Inflammatory macrophage treated with lipopolysaccharide for 4 hours (primary cell): ENCODE results near the gene HIGD1A.

Source experiments
- DNase-seq: peaks from one replicate; pipeline ENCODE4 v3.0.0-alpha.2; 2020

Gene HIGD1A

GRCh38 chr3:42804106-42804830 is at the start of gene HIGD1A:
HIGD1A (minus strand) TSS chr3:42804490; CDS start chr3:42794253, 10,237 bp downstream.
- DNase-seq = peak; percentile 97

DNA sequence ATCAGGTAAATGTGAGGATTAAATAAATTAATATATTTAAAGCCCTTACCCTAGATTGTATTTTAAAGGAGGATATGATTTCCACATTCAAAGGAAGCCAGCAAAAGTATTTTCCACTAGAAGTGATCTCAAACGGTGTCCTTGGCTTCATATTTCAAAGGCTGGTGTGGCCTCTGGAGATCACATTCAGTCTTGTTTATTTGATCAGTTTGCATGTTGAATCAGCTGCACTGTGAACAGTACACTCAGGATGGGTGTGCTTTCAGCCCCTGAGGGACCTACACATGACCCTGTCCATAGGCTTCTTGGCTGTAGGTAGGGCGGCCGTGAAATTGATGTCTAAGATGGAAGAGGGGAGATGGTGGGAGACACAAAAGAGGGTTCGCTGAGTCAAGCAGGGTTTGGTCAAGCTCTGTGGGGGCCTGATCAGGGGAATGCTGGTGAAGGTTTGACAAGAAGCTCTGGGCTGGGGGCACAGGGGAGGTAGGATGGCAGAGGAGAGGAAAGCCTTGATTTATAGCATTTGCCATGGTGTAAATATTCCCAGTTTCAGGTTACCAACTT is 49.5 kb upstream of the HIGD1A start:
- no peak for DNase-seq

- no peak for DNase-seq
These were observed 48.8 kb upstream of the HIGD1A start for GRCh38 chr3:42853056-42853455.

DNA sequence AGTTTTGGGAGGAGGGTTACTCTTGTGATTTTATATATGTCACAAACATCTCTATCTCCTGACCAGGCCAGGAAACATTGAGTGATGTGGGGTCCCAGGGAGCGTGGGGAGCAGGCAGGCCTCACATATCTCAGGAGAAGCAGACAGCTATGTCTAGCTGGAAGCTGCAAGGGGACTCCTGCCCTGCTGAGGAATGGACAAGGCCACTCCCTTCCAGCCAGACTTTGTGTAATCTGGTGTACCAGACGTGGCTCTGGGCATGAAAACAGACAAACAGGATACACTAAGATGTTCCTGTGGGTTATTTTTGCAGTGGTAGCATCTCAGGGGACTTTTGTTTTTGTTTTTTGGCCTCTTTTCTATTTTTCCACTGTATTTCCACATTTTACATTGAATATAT is 48.2 kb upstream of the HIGD1A start:
- no peak for DNase-seq

GRCh38 chr3:42851228-42851834 is 47.0 kb upstream of the HIGD1A start:
- DNase-seq = no peak

DNA sequence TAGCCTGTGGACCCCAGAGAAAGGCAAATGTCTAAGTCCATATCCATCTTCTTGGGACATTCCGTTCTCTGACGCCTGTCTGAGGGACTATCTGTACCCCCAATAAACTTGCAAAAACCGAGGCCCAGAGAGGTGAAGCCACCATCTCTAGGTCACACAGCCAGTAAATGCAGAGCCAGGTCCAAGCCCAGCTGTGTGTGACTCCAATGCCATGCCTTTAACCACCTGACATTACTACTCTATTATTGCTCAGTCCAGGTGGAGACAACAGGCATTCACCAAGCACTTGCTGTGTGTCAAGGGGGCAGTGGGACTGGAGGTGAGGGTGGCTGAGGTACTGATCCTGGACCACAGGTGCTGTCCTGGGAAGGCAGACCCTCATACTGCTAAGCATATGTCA is 46.0 kb upstream of the HIGD1A start:
- no peak for DNase-seq

DNA sequence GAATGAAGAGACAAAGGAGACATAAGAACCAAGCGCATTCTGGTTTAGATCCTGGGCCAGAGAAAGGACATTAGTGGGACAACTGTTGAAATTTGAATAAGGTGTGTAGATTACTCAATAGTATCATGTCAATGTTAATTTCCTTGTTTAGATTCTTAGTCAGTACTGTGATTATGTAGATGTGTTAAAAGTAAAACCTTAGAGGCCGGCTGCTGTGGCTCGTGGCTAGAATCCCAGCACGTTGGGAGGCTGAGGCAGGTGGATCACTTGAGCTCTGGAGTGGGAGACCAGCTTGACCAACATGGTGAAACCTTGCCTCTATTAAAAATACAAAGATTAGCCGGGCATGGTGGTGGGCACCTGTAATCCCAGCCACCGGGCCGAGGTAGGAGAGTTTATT is 44.7 kb upstream of the HIGD1A start:
- no peak for DNase-seq

GRCh38 chr3:42847731-42848130 is 43.4 kb upstream of the HIGD1A start:
- no peak for DNase-seq

GRCh38 chr3:42846685-42847522 is 42.6 kb upstream of the HIGD1A start:
- DNase-seq = peak; percentile 66

- no peak for DNase-seq
These were observed 40.5 kb upstream of the HIGD1A start for GRCh38 chr3:42844815-42845214.

- DNase-seq = no peak
These were observed 40.1 kb upstream of the HIGD1A start for GRCh38 chr3:42844412-42844713.

- DNase-seq = no peak
These were observed 39.6 kb upstream of the HIGD1A start for GRCh38 chr3:42843713-42844411.

DNA sequence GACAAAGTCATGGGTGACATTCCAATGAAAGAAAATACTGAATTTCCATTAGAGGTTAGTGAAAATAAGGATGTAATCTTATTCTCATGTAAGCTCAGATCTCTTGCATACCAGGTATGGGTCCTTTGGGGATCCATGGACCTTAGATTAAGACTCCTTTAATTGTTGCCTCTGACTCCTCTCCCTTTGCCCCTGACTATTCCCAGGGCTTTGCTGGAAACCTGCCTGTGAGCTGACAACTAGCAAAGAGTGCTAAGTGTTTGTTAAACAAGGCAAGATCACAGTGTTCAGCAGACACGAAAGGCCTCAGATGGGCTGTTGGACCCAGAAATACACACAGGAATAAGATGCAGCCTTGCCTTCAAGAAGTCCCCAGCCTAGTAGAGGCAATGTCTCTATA is 37.0 kb upstream of the HIGD1A start:
- DNase-seq = no peak

GRCh38 chr3:42839616-42840015 is 35.3 kb upstream of the HIGD1A start:
- DNase-seq = peak; percentile 58

DNA sequence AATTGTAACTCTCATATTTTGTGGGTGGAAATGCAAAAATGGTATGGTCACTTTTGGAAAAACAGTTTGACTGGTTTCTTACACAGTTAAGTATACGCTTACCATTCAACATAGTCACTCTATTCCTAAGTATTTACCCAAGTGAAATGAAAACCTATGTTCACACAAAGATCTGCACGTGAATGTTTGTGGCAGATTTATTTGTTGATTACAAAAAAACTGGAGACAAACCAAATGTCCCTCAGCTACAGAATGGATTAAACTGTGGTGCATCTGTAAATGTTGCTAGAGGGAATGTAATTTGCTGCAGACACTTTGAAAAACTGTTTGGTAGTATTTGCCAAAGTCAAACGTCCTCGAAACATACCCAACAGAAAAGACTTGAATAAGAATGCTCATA is 34.3 kb upstream of the HIGD1A start:
- DNase-seq = no peak

DNA sequence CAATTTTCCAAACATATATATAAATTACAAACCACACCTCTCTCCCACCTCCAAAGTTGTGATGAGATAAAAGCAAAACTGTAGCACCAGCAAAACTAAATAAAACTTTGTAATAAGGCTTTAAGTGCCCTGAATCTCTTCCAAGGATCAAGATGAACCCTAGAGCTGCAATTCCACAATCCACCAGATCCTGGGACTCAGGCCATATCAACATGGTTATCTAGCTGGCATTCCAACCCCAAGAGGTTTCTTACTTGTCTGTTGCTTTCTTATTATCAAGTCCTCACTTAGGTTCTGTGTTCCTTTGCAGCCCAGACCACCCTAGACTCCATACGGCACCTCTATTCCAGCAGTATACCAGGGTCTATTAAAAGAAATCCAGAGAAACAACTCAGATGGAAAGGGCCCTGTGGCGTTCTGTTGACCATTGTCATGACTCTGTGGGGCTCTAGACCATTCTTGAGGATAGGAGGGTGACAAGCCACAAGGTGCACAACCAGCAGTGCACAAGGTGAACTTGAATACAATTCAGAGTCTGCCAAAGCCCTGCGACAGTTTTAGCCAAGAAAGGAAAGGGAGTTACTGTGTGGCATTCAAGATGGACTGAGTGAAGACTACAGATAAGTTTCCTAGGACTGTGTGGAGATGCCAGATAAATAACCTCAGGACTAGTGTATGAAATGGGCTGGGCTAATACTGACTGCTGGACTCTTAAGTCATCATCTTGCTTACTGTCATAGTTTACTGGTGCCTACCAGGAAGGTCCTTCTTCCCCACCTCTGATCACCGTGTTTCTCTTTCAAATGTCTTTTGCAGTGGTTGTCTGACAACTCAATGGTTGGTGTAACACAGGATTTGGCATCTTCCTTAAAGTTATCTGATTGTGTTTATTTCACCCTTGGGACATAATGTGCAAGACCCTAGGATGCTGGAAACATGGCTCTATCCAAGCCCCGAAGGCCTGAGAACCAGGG is 32.1 kb upstream of the HIGD1A start:
- DNase-seq = no peak

GRCh38 chr3:42831321-42831713 is 27.0 kb upstream of the HIGD1A start:
- peak; percentile 79 for DNase-seq

DNA sequence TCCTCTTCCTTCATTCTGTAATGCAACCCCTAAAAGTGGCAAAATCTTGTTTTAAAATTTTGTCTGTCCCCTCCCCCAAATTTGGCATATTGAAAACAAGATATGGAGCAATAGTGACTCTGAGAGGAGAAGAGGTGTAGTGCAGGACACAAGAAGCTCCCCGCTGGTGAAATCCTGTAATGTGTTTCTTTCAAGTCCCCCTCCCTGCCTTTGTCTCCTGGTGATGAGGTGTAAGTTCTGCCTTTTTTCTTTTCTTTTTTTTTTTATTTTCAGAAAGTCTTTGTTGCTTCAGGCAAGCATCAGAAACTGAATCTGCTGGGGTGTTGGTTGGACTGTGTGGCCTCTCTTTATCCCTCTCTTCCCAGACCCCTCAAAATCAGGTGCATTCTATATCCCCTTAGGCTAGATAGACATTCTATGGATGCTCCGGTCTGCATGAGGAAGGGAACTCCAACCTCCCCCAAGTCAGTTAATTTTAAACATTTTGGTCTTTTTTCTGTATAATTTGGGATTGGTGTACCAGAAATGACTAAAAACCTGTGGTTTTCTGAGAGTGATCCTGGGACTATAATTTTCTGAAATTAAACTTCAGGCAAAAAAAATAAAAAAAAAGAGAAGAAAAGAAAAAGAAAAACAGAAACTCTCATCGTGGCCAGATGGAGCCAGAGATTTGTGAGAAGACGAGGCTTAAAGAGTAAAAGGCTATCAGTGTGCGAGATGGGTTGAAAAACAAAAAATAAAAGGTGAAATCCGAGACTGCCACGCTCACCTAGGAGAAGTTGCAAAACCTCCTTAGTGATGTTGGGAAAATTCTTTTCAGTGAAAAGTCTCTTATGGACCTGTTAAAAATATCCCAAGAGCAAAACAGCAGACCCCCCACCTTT is 26.4 kb upstream of the HIGD1A start:
- DNase-seq = peak; percentile 10

- DNase-seq = no peak
These were observed 25.5 kb upstream of the HIGD1A start for GRCh38 chr3:42829628-42830436.

GRCh38 chr3:42829083-42829627 is 24.9 kb upstream of the HIGD1A start:
- no peak for DNase-seq
